CD4-positive, alpha-beta T cell treated with Interleukin-1 beta for 1 hour (primary cell): ENCODE measurements around the gene DHX8.
"Not testable (repeated sequence)": the region's sequence is repeated elsewhere in the genome, so short reads cannot be mapped to it uniquely, and the experiment has no call there.

Experiments used
- DNase-seq, 2 donors: peaks; one replicate each; pipeline ENCODE4 v3.0.0-alpha.2; 2020 to 2022

The DHX8 gene

DNA sequence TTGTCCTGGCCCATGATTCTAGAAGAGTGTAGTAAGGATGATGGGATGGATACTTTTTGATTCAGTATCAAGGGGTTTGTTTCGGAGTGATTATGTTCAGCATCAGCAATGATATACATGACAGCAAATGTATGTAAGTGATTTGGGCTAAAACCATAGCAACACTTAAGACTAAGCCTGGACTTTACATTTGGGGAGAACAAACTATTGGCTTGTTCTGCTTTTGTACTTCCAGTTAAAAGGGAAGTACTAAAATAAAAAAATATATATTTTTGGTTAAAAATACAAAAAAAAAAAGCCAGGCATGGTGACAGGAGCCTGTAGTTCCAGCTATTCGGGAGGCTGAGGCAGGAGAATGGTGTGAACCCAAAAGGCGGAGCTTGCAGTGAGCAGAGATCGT is 20.5 kb upstream of the DHX8 start:
- DNase-seq: no peak

DNA sequence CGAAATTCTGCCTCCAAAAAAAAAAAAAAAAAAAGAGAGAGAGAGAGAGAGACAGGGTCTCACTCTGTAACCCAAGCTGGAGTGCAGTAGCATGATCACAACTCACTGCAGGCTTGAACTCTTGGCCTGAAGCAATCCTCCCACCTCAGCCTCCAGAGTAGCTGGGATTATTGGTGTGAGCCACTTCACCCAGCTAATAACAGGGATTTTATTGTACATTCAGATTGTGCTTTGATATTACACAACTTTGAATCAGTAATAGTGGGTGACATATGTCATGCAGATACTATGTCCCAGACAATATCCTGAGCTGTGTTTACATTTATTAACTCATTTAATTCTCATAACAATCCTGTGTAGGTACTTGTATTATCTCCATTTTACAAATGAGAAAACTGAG is 19.7 kb upstream of the DHX8 start:
- no peak for DNase-seq

DNA sequence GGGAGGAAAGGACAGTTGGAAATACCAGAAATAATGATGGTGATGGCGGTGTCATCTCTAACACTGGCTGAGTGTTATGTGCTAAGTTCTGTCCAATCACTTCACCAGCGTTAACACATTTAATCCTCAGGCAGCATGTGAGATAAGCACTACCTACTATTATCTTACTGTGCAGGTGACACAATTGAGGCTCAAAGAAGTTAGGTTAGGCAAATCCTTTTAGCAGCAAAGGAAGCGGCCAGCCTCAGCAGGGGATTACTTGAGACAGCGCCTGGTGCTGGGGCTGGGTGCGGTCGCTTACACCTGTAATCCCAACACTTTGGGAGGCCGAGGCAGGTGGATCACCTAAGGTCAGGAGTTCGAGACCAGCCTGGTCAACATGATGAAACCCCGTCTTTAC is 18.7 kb upstream of the DHX8 start:
- no peak for DNase-seq

DNA sequence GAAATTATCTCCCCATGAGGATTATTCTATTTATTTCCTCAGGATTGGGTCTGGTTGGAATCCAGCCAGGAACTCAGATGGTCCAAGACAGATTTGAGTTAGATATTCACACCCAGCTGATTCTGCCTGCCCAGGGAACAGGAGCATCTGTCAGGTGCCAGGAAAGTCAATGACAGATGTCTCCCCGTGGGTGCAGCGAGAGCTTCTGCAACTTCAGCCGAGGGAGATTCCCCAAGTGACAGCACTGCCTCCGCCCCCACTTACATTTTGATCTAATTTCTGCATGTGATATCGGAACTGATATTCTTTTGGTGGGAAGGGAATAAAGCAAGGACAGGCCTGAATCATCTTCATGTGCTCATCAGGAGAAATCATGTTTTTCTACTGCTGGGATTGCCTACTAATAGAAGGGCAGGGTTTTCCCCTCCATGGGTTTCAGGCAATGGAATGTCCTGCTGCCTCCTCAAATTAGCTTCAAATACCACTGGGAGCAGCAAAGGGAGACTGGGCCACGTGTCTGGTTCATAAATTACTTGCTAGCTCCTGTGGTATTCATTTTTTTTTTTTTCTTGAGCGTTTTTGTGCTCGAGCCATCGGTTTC is 15.7 kb upstream of the DHX8 start:
- DNase-seq: no peak

DNA sequence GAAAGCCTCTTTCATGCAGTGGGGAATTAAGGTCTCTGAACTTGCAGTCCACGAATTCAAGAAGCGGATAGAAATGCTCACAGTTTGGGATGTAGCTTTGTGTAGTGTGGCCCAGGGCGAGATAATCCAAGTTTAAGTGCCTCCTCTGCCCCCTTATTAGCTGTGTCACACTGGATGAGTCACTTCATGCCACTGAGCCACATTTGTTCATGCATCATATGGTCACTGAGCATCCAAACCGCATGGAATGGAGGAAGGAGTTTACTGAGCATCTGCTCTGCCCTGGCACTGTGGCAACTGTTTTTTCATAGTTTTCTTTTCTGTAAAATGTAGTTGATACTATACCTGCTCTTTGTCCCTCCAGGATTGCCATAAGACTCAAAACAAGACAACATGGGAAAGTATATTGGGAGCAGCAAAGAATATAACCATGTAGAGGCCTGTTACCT is 15.1 kb upstream of the DHX8 start:
- DNase-seq: no peak

DNA sequence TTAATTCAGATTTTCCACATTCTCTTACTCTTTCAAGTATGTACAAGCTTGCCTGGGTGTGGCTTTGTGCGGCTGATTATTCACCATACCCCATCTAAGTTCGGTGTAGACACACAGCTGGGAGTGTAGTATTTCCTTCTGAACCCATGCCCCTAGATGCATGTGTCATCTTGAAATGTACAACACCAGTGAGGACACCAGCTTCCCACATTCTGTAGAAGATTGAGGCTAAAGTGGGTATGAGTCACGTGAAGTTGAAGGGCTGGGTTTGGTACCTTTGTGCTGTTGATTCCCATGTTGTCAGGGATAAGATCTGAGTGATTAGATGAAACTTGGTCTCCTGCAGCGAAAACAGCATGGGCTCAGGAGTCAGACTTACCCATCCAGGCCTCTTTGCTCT is 14.6 kb upstream of the DHX8 start:
- no peak for DNase-seq

DNA sequence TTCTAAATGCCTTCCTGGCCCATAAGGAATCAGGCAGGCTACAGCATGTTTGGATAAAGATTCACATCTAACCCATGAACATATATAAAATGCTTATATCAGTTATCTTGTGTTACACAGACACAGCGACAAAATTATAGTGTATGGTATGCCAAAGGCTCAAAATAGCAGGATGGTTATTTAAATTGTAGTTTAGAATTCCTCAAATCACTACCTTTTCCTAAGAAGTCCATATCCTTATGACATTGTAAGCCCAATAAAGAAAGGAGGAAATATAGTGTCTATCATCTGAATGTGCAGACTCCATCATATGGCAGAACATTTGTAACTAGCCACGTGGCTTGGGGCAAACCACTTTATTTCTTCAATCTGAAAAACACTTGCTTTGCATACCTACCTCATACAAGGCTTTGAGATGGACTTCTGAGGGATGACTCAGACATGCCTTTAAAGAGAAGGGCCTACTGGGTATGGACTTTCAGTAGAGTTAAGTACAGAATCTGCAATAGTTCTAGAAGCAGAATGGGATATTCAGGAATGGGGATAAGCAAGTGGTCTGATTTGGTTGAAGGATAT is 12.1 kb upstream of the DHX8 start:
- DNase-seq: no peak

DNA sequence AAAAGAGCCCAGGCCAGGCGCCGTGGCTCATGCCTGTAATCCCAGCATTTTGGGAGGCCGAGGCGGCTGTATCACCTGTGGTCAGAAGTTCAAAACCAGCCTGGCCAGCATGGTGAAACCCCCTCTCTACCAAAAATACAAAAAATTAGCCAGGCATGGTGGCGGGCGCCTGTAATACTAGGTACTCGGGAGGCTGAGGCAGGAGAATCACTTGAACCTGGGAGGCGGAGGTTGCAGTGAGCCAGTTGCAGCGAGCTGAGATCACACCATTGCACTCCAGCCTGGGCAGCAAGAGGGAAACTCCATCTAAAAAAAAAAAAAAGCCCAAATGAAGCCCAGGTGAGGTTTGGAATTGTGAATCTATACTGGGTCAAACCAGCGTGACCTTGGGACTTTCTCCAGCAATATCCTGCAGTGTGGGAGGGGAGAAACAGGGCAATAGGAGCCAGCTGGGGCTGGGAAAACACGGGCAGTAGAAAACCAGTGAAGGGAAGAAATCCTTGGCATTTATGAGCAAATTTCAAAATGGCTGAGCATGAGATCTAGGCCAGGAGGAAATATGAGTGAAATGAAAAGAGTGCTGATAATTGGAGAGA is 8.2 kb upstream of the DHX8 start:
- DNase-seq: no peak

DNA sequence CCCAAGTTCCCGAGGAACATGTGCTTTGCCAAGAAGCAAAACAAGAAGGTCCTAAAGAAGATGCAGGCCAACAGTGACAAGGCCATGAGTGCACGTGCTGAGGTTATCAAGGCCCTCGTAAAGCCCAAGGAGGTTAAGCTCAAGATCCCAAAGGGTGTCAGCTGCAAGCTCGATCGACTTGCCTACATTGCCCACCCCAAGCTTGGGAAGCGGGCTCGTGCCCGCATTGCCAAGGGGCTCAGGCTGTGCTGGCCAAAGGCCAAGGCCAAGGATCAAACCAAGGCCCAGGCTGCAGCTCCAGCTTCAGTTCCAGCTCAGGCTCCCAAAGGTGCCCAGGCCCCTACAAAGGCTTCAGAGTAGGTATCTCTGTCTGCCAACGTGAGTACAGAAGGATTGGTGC is 7.5 kb upstream of the DHX8 start:
- DNase-seq: not testable (repeated sequence)

DNA sequence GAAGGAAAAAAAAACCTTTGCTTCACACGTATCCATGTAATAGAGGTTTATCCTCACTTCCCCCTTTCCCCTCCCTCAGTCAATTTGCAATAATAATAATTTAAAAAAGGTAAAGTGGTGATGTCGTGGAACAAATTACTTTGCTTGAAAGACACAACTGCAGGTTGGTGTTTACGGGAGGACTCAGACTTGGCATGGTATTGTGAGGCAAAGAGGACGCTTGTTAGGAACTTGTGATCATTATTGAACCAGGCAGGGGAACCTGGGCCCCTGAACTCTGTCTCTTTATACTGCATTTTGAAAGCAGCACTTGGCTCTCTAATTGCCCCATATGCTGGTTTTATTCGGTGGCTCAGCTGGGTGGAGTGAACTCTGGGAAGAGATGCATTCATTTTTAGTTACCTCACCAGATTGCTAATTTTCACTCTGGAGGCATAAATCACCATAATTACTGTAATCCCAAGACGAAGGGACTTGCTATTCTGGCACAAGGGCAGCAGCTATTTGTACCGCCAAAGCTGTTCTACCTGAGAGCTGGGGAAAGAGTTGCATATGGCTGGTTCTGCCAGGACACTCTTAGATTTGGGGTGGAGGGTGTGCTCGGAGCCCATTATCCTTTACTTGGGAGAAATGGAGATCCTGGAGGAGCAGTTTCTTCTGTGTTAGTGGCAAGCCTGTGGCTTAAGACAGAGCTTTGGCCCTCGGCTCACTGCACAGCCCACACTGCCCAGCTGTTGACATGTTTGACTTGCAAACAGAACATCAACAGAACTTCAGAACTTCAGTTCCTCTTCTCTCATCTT is 5.7 kb upstream of the DHX8 start:
- no peak for DNase-seq

DNA sequence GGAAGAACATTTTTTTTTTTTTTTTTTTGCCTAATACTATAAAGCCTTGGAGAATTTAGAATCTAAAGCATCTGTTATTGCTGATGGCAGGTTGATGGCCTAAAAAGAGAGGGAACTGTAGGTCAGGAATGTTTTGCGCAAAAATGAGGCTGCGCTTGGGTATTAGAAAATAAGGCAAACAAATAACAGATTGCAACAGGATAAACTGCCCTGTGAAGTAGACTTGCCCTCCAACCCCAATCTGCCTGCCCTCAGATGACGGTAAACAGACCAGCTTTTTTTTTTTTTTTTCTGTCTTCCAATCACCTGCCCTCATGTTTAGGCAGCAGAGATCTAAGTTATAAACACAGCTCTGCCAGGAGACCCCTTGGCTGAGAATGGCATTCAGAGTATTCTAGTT is 3.8 kb upstream of the DHX8 start:
- DNase-seq: no peak

DNA sequence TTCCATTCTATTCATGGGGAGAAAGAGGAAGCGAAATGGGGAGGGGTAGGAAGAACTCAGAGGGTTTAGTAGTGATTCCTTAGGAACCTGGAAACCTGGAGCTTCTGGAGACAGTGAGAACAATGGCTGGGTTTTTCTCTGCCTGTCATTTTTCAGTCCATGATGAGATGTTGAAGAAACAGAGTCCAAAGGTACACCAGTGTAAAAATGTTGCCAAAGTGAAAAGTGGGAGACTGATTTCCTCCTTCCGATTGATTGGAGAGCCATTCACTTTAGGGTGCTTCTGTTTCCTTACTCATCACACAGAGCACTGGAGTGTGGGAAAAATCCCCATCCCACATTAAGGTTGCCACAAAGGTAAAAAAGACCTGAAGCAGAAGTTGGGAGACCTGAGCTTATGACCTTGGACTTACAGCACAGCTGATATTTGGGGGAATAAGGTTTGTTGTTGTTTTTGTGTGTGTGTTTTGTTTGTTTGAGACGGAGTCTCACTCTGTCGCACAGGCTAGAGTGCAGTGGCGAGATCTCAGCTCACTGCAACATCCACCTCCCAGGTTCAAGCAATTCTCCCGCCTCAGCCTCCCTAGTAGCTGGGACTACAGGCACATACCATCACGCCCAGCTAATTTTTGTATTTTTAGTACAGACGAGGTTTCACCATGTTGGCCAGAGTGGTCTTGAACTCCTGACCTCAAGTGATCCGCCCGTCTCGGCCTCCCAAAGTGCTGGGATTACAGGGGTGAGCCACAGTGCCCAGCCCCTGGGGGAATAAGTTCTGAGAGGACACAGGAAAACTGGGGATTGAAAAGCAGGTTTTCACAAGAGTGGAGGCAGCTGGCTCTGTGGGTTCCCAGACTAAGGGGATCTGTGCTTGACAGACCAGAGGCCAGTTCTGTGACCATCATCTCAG is 1.4 kb upstream of the DHX8 start:
- no peak for DNase-seq

DNA sequence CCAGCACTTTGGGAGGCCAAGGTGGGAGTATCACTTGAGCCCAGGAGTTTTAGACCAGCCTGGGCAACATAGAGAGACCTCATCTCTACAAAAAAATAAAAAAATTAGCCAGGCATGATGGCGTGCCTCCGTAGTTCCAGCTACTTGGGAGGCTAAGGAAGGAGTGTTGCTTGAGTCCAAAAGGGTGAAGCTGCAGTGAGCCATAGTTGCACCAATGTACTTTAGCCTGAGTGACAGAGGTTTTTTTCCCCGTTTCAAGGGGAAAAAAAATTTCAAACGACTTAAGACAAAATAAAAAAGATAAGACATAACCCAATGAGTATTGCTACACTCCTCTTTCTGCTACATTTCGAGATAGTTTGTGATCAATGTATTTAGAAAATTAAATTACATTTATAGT is 6.8 kb downstream of the DHX8 start:
- DNase-seq: no peak

DNA sequence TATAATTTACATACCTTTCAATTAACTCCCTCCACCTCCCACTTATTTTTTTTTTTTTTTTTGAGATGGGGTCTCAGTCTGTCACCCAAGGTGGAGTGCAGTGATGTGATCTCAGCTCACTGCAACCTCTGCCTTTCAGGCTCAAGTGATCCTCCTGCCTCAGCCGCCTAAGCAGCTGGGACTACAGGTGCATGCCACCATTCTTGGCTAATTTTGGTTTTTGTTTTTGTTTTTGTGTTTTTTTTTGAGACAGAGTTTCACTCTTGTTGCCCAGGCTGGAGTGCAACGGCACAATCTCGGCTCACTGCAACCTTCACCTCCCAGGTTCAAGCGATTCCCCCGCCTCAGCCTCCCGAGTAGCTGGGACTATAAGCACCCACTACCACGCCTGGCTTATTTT is 25.7 kb downstream of the DHX8 start:
- not testable (repeated sequence) for DNase-seq

DNA sequence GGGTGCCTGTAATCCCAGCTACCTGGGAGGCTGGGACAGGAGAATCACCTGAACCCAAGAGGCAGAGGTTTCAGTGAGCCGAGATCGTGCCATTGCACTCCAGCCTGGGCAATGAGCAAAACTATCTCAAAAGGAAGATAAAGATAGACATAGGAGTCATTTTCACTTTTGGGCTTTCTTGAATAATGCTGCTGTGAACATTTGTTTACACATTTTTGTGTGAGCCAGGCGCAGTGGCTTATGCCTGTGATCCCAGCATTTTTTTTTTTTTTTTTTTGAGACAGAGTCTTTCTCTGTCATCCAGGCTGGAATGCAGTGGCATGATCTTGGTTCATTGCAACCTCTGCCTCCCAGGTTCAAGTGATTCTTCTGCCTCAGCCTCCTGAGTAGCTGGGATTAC is 27.4 kb downstream of the DHX8 start:
- not testable (repeated sequence) for DNase-seq

DNA sequence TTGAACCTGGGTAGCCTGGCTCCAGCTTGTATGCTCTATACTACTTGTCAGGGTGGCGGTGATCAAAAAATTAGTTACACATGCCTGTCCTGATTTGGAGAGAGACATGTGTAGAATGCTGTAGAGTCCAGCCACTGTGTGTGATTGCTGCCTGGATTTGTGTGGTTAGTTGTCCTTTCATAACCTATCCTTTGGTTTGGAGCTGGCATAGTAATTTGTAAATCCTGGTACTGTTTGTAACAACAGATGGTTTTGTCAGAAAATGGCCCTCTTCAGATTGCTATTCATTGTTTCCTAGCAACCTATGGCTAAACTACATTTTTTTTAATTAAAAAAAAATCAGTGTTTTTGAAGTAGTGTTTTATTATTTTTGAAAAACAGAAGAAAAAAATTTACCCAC is 31.9 kb downstream of the DHX8 start:
- DNase-seq: no peak

DNA sequence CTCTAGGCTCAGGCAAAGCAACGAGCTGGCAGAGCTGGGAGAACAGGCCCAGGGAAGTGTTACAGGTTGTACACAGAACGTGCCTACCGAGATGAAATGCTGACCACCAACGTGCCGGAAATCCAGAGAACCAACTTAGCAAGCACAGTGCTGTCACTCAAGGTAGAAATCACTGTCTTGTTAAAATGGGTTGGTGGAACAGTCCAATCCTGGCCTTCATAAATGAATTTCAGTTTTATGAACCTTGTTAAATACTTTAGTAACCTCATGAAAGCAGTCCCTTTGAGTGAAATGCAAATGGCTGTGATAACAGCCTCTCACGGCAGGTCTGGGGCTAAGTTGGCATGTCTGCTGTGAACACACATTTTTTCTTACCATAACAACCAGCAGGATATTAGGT is 33.4 kb downstream of the DHX8 start:
- DNase-seq: no peak

DNA sequence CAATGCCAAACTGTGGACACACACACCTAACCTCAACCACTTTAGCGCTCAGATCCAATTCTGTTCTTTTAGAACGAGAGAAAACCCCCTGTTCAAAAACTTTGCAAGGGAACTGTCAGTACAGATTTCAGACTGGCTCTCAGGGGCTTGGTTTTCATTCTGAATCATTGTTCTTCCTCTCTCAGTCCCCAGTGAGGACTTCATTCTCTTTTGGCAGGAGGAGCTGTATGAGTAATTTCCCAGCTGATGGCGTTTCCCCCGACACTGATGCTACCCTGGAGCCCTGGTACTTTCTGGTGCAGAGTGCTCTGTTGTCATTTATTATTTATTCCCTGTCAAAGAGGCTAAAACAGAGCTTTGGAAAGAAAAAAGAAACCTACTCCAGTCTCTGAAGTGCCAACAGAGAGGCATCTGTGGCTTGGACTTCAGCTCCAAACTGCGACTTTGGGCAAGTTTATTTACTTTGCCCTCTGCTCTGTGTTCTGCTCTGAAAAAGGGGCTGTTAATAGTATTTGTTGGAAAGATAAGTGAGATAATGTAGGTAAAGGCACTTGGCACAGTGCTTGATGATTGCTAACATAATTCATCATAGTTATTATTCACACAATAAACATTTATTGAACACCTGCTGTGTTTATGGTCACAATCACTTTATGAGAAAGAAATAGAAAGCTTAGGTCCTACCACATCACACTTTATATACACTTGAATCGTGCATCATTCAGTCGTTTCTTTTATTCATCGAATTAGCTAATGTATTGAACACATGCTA is 34.0 kb downstream of the DHX8 start:
- no peak for DNase-seq

DNA sequence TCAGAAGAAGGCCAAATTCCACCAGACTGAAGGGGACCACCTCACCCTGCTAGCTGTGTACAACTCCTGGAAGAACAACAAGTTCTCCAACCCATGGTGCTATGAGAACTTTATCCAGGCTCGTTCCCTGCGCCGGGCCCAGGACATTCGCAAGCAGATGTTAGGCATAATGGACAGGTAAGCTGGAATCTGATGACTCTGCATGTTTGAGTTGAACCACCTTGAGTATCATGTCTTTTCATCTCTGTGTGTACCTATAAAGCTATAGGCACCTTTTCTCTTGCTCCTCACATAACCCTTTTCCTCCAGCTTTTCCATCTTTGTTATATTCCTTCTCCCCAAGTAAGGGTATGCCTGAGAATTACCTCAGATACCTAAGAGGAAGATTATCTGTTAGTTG is 37.6 kb downstream of the DHX8 start:
- no peak for DNase-seq

DNA sequence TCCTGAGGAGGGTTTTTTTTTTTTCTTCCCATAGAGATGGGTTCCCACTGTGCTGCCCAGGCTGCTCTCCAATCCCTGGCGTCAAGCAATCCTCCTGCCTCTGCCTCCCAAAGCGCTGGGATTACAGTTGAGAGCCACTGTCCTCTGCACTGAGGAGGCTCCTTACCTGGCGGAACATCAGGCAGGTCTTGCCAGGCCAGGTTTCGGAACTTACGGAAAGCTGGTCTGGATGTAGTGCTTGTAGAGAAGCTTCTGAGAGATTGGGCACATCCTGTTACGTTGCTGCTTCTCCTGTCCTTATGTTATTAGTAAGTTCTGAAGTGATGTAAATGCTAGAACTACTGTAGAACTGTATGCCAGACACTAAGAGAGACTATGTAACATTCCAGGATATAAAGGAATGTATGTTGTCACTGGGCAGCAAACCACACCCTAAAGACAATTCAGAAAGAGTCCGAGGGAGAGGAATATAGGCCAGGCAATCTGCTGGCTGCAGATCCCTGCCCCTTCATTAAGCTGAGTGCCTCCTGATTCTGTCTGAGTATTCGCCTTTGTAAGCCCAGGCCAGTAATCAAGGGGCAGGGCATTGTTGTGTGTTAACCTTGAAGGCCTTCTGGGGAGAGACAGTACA is 41.3 kb downstream of the DHX8 start:
- no peak for DNase-seq

DNA sequence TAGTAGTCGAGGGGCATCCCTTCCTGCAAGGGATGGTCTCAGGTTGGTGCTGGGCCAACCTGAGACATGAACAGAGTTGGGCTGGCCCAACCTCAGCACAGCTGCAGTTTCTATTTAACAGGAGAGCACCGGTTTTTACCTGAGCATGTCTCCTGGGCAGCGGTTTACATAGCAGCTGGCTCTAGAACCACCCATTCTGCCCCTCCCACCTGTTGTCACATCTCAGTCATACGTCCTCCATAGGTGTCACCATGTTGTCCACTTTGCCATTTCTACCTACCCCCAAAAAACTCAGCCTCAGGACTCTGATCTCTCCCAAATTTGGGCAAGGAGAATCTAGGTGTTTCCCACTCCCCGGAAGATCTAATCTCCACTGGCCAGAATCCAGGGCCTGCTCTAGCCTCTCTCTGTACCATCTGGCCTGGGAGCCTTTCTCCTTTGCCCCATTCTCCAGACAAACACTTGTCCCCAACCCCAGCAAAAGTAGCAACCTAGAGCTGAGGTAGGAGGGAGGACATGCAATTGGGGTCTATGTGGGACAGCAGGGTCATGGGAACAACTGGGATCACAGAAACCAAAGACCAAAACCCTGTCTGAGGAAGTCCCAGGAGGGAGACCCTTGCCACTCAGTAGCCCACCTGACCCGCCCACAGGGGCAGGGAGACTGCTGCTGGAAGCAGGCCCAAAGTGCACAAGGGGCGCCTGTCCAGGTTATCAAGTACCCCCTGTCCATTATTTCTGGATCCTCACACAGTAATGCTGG is 43.3 kb downstream of the DHX8 start:
- no peak for DNase-seq
